ENCODE measurements around the gene CBX3. TPM values are rescaled to one million over a fixed set of nuclear protein-coding genes. Genes with fewer than 3 reads are reported as not detected.

Gene CBX3
- total RNA-seq, 2 donors from 2014 or later = 213 to 219 TPM

Other genes with a start within 250 kb of the CBX3 start
- 10 to 100 TPM; 20.2 to 48.4 TPM for gene NFE2L3, start 49.5 kb upstream of the CBX3 start, total RNA-seq
- gene HNRNPA2B1, start 999 bp upstream of the CBX3 start, total RNA-seq = 1,000 to 10,000 TPM in 1 of 2 donors, 100 to 1,000 TPM in 1; 913 to 1,007 TPM
- gene SNX10, start 90.1 kb downstream of the CBX3 start, total RNA-seq = 10 to 100 TPM; 13.2 to 19.3 TPM

Measured in endodermal cell (in vitro differentiated cells).